ENCODE measurements around the gene PARP15. TPM values are rescaled to one million over a fixed set of nuclear protein-coding genes. Genes with fewer than 3 reads are reported as not detected.

The PARP15 gene
- total and polyA plus RNA-seq, 10 donors, result 59.3 to 128 (median 72.8) TPM

DNA sequence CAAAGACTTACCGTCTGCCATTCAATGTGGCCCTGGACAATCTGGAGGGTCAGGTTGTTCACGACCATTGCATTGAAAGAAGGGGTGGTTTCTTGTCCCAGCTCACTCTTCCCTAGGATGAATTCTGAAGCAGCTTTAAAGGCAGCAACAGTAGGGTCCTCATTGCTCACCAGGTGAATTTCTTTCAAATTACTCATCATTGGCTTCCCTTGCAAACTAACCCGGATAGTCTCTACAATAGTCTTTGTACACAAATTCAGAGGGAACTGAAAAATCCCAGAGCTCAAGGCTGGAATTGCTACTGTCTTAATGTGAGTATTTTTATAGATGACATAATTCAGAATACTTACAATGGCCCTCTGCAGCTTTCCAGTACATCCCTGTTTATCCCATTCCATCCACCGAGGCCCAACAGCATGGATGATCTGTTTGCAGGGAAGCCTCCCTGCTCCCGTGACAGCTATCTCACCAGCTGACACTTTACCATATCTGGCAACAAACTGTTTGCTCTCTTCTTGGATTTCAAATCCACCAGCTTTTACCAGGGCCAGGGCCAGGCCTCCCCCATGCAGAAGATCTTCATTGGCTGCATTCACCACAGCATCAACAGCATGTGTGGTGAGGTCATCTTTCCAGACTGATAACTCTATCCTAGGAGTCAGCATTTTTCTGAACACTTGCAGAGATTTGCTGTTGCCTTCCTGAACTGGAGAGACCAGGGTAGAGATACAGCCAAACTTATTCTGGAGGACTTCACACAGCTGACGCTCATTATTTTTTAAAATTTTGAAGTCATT lies 22.0 kb upstream of the PARP15 start:
- WGBS, 5 donors, result 91 to 96% (median 95%) methylated on average over 6 of the region's 6 CpGs

DNA sequence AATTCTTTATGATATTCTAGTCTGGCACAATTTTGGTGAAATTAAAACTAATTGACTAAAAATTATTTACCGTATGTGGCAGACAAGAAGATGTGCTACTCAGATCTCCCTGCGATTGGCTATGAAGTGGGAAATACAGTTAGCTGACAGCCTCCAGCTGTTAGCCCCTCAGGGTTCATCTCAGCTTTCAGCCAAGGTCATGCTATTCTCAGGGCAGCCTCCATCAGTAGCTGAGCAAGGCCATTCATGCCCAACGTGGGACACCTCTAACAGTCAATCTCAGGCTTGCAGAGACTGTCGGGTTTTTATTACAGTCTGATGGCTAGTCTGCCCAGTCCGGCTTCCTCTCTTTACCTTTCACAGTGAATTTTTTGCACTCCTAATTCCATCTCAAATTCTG lies 20.1 kb upstream of the PARP15 start:
- no peaks in the 10 kb centered on the region for H3K9me3 ChIP-seq
- 82 to 91% (median 87%) methylated on average over 5 of the region's 5 CpGs for WGBS, 5 donors
- peaks cover 12 to 73% (median 33%) of the 10 kb centered on the region in 6 donors for H3K4me1 ChIP-seq
- no peak overlapping the region for H3K27ac ChIP-seq
- intact Hi-C loops (cut with DNase I; ENCODE audit: low total_unique reads), result no loop called here
- TF ChIP-seq POLR2A (IDR thresholded peaks at IDR 0.05), result no peak
- TF ChIP-seq POLR2AphosphoS5 (IDR thresholded peaks at IDR 0.05), result no peak
- TF ChIP-seq, protein P1, sequence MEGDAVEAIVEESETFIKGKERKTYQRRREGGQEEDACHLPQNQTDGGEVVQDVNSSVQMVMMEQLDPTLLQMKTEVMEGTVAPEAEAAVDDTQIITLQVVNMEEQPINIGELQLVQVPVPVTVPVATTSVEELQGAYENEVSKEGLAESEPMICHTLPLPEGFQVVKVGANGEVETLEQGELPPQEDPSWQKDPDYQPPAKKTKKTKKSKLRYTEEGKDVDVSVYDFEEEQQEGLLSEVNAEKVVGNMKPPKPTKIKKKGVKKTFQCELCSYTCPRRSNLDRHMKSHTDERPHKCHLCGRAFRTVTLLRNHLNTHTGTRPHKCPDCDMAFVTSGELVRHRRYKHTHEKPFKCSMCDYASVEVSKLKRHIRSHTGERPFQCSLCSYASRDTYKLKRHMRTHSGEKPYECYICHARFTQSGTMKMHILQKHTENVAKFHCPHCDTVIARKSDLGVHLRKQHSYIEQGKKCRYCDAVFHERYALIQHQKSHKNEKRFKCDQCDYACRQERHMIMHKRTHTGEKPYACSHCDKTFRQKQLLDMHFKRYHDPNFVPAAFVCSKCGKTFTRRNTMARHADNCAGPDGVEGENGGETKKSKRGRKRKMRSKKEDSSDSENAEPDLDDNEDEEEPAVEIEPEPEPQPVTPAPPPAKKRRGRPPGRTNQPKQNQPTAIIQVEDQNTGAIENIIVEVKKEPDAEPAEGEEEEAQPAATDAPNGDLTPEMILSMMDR (IDR thresholded peaks at IDR 0.05 in 8 of 11, conservative IDR thresholded peaks at IDR 0.05 in 3 of 11), result no peak
- no peak overlapping the region for H3K4me3 ChIP-seq
- H3K27me3 ChIP-seq (replicated peaks in 1 of 7), result no peaks in the 10 kb centered on the region
- peaks cover 0 to 85% (median 66%) of the 10 kb centered on the region in 6 donors for H3K36me3 ChIP-seq
- no peak for DNase-seq

More for the DNA sequence above, 22.0 kb upstream of the PARP15 start:
- peaks cover 4 to 98% (median 83%) of the 10 kb centered on the region in 6 donors for H3K36me3 ChIP-seq
- no peak overlapping the region for H3K27ac ChIP-seq
- no peak overlapping the region for H3K4me3 ChIP-seq
- H3K9me3 ChIP-seq, result no peaks in the 10 kb centered on the region
- H3K4me1 ChIP-seq, result peaks cover 0 to 54% (median 16%) of the 10 kb centered on the region in 6 donors
- TF ChIP-seq, protein P1 (IDR thresholded peaks at IDR 0.05 in 8 of 11, conservative IDR thresholded peaks at IDR 0.05 in 3 of 11), result no peak
- TF ChIP-seq POLR2AphosphoS5 (IDR thresholded peaks at IDR 0.05) (no peak), POLR2A (IDR thresholded peaks at IDR 0.05) (no peak)
- DNase-seq, result no peak
- no peaks in the 10 kb centered on the region for H3K27me3 ChIP-seq (replicated peaks in 1 of 7)
- intact Hi-C loops (cut with DNase I; ENCODE audit: low total_unique reads), result no loop called here

DNA sequence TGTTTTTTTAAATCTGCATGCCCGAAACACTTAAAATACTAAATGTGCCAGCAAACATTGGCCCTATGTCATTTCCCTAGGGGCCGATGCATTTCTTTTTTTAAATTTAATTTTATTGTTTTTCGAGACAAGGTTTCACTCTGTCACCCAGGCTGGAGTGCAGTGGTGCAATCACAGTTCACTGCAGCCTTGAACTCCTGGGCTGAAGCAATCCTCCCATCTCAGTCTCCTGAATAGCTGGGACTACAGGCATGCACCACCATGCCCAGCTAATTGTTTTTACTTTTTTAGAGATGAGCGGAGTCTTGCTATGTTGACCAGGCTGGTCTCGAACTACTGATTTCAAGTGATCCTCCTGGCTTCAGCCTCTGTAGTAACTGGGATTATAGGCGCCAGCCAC lies 18.8 kb upstream of the PARP15 start:
- Histone ChIP-seq H3K4me1 (peaks cover 19 to 77% (median 44%) of the 10 kb centered on the region in 6 donors), H3K27ac (no peak overlapping the region), H3K36me3 (peaks cover 0 to 73% (median 59%) of the 10 kb centered on the region in 6 donors), H3K9me3 (no peaks in the 10 kb centered on the region), H3K27me3 (replicated peaks in 1 of 7) (no peaks in the 10 kb centered on the region), H3K4me3 (no peak overlapping the region)
- intact Hi-C loops (cut with DNase I; ENCODE audit: low total_unique reads), result no loop called here
- DNase-seq, result no peak
- TF ChIP-seq POLR2A (IDR thresholded peaks at IDR 0.05), result no peak
- 86 to 95% (median 89%) methylated on average over 6 of the region's 6 CpGs for WGBS, 5 donors

DNA sequence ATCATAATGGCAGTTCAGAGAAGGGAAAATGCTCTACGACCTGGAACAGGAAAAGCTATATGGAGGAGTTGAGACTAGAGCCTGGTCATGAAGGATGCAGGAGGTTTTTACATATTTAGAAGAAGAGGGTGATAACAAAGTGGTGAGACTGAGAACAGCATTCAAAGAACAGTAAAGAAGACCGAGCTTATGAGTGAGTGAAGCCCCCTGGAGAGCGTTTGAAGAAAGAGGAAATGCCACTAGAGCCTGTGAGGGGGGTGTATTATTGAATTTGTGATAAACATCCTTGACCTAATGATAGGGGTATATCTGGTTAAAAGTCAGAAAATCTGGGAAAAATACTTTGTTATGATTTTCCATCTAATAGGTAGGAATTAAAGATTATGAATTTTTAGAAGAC lies 17.5 kb upstream of the PARP15 start:
- no peaks in the 10 kb centered on the region for H3K27me3 ChIP-seq (replicated peaks in 1 of 7)
- no peaks in the 10 kb centered on the region for H3K9me3 ChIP-seq
- H3K4me1 ChIP-seq, result peaks cover 19 to 72% (median 45%) of the 10 kb centered on the region in 6 donors
- TF ChIP-seq POLR2AphosphoS5 (IDR thresholded peaks at IDR 0.05), result no peak
- TF ChIP-seq POLR2A (IDR thresholded peaks at IDR 0.05), result no peak
- TF ChIP-seq, protein P1 (IDR thresholded peaks at IDR 0.05 in 8 of 11, conservative IDR thresholded peaks at IDR 0.05 in 3 of 11), result no peak
- peaks cover 0 to 60% (median 46%) of the 10 kb centered on the region in 6 donors for H3K36me3 ChIP-seq
- no peak for DNase-seq
- 57 to 63% (median 60%) methylated on average over 3 of the region's 3 CpGs for WGBS, 5 donors
- intact Hi-C loops (cut with DNase I; ENCODE audit: low total_unique reads), result no loop called here
- no peak overlapping the region for H3K4me3 ChIP-seq
- H3K27ac ChIP-seq, result peak overlapping the region in 2 of 8 donors; percentile 12 to 98
